ENCODE measurements around the gene COL10A1.

DNA sequence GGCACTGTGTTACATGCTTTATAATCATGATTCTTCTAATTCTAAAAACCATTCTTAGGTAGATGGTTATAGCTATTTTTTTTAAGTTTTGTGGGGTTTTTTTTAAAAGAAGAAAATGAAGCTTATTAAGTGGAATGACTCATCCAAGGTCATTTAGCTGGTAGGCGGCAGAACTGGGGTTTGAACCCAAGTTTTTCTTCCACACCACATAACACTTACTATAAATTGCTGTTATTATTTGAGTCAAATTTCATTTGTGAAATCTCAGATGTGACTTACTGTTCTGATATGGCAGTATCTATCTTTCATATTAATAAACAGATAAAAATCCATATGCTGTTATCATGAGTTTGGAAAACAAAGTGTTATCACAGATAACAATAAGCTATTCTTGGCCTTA is 10.4 kb upstream of the COL10A1 start:
- TF ChIP-seq, protein P1, sequence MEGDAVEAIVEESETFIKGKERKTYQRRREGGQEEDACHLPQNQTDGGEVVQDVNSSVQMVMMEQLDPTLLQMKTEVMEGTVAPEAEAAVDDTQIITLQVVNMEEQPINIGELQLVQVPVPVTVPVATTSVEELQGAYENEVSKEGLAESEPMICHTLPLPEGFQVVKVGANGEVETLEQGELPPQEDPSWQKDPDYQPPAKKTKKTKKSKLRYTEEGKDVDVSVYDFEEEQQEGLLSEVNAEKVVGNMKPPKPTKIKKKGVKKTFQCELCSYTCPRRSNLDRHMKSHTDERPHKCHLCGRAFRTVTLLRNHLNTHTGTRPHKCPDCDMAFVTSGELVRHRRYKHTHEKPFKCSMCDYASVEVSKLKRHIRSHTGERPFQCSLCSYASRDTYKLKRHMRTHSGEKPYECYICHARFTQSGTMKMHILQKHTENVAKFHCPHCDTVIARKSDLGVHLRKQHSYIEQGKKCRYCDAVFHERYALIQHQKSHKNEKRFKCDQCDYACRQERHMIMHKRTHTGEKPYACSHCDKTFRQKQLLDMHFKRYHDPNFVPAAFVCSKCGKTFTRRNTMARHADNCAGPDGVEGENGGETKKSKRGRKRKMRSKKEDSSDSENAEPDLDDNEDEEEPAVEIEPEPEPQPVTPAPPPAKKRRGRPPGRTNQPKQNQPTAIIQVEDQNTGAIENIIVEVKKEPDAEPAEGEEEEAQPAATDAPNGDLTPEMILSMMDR (IDR thresholded peaks at IDR 0.05): no peak
- no peak for TF ChIP-seq POLR2A (IDR thresholded peaks at IDR 0.05)
